ENCODE results near the gene EPB41.
"Not testable (repeated sequence)": the region's sequence is repeated elsewhere in the genome, so short reads cannot be mapped to it uniquely, and the experiment has no call there.

Gene EPB41

DNA sequence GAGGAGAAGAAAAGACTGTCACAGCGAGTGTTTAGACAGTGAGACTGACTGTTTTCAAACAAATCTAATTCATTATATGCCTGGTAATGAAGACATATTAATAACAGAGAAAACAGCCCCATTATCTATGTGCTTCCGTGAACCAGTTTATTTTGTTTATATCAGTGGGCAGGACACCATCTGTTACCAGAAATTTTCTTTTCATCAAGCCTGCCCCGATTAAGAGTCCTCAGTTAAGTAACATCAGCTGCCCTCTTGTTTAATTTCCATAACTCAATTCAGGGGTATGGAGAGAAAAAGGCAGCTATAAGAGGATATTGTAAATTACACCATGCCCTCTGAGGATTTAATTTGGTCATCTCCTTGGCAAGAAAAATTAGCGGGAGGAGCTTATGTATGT lies 115.3 kb downstream of the EPB41 start:
- H3K4me1 ChIP-seq (ENCODE audit: control insufficient read depth, insufficient read depth, low read length): peaks cover 16% of the 10 kb centered on the region
- H3K4me3 ChIP-seq (ENCODE audit: low read depth, low read length): no peak overlapping the region
- peaks cover 12% of the 10 kb centered on the region for H3K36me3 ChIP-seq (ENCODE audit: control insufficient read depth, insufficient read depth, low read length)

GRCh38 chr1:29032841-29033240 lies 118.5 kb downstream of the EPB41 start:
- Histone ChIP-seq H3K27ac (ENCODE audit: low read depth, low read length) (no peak overlapping the region), H3K9me3 (ENCODE audit: control insufficient read depth, insufficient read depth, low read length) (no peaks in the 10 kb centered on the region), H3K4me1 (ENCODE audit: control insufficient read depth, insufficient read depth, low read length) (peaks cover 16% of the 10 kb centered on the region), H3K36me3 (ENCODE audit: control insufficient read depth, insufficient read depth, low read length) (peaks cover 21% of the 10 kb centered on the region), H3K9ac (ENCODE audit: low read depth, low read length) (no peak overlapping the region), H3K4me3 (ENCODE audit: low read depth, low read length) (no peak overlapping the region), H3K27me3 (ENCODE audit: control insufficient read depth, insufficient read depth, low read length) (no peaks in the 10 kb centered on the region)

More for the DNA sequence above, 115.3 kb downstream of the EPB41 start:
- Histone ChIP-seq H3K9ac (ENCODE audit: low read depth, low read length) (no peak overlapping the region), H3K27ac (ENCODE audit: low read depth, low read length) (no peak overlapping the region), H3K27me3 (ENCODE audit: control insufficient read depth, insufficient read depth, low read length) (no peaks in the 10 kb centered on the region), H3K9me3 (ENCODE audit: control insufficient read depth, insufficient read depth, low read length) (no peaks in the 10 kb centered on the region)

- no peaks in the 10 kb centered on the region for H3K27me3 ChIP-seq (ENCODE audit: control insufficient read depth, insufficient read depth, low read length)
- no peak overlapping the region for H3K27ac ChIP-seq (ENCODE audit: low read depth, low read length)
- H3K4me1 ChIP-seq (ENCODE audit: control insufficient read depth, insufficient read depth, low read length): peaks cover 10% of the 10 kb centered on the region
- no peaks in the 10 kb centered on the region for H3K9me3 ChIP-seq (ENCODE audit: control insufficient read depth, insufficient read depth, low read length)
- peaks cover 23% of the 10 kb centered on the region for H3K36me3 ChIP-seq (ENCODE audit: control insufficient read depth, insufficient read depth, low read length)
- no peak overlapping the region for H3K9ac ChIP-seq (ENCODE audit: low read depth, low read length)
- no peak overlapping the region for H3K4me3 ChIP-seq (ENCODE audit: low read depth, low read length)
These were observed 119.6 kb downstream of the EPB41 start for GRCh38 chr1:29033829-29034466.

- no peaks in the 10 kb centered on the region for H3K27me3 ChIP-seq (ENCODE audit: control insufficient read depth, insufficient read depth, low read length)
- peaks cover 13% of the 10 kb centered on the region for H3K36me3 ChIP-seq (ENCODE audit: control insufficient read depth, insufficient read depth, low read length)
- H3K4me1 ChIP-seq (ENCODE audit: control insufficient read depth, insufficient read depth, low read length): no peaks in the 10 kb centered on the region
- no peak overlapping the region for H3K4me3 ChIP-seq (ENCODE audit: low read depth, low read length)
- no peak overlapping the region for H3K9ac ChIP-seq (ENCODE audit: low read depth, low read length)
- H3K27ac ChIP-seq (ENCODE audit: low read depth, low read length): no peak overlapping the region
- no peaks in the 10 kb centered on the region for H3K9me3 ChIP-seq (ENCODE audit: control insufficient read depth, insufficient read depth, low read length)
These were observed 129.1 kb downstream of the EPB41 start for GRCh38 chr1:29043274-29043965.

GRCh38 chr1:29044010-29044409 lies 129.6 kb downstream of the EPB41 start:
- H3K4me3 ChIP-seq (ENCODE audit: low read depth, low read length): no peak overlapping the region
- peaks cover 13% of the 10 kb centered on the region for H3K36me3 ChIP-seq (ENCODE audit: control insufficient read depth, insufficient read depth, low read length)
- no peaks in the 10 kb centered on the region for H3K4me1 ChIP-seq (ENCODE audit: control insufficient read depth, insufficient read depth, low read length)
- H3K27me3 ChIP-seq (ENCODE audit: control insufficient read depth, insufficient read depth, low read length): no peaks in the 10 kb centered on the region
- H3K9ac ChIP-seq (ENCODE audit: low read depth, low read length): no peak overlapping the region
- no peak overlapping the region for H3K27ac ChIP-seq (ENCODE audit: low read depth, low read length)
- H3K9me3 ChIP-seq (ENCODE audit: control insufficient read depth, insufficient read depth, low read length): no peaks in the 10 kb centered on the region

DNA sequence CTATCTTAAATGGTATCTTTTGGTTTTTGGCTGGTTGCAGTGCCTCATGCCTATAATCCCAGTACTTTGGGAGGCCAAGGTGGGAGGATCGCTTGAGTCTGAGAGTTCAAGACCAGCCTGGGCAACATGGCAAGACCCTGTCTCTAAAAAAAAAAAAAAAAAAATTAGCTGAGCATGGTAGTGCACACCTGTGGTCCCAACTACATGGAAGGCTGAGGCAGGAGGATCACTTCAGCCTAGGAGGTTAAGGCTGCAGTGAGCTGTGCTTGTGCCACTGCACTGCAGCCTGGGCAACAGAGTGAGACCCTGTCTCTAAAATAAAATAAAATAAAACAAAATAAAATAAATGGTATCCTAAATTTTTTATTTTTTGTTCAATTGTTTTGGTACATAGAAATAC lies 131.3 kb downstream of the EPB41 start:
- not testable (repeated sequence) for H3K9ac ChIP-seq (ENCODE audit: low read depth, low read length); H3K27ac ChIP-seq (ENCODE audit: low read depth, low read length); H3K4me3 ChIP-seq (ENCODE audit: low read depth, low read length); H3K9me3 ChIP-seq (ENCODE audit: control insufficient read depth, insufficient read depth, low read length); H3K27me3 ChIP-seq (ENCODE audit: control insufficient read depth, insufficient read depth, low read length); H3K4me1 ChIP-seq (ENCODE audit: control insufficient read depth, insufficient read depth, low read length); H3K36me3 ChIP-seq (ENCODE audit: control insufficient read depth, insufficient read depth, low read length)

DNA sequence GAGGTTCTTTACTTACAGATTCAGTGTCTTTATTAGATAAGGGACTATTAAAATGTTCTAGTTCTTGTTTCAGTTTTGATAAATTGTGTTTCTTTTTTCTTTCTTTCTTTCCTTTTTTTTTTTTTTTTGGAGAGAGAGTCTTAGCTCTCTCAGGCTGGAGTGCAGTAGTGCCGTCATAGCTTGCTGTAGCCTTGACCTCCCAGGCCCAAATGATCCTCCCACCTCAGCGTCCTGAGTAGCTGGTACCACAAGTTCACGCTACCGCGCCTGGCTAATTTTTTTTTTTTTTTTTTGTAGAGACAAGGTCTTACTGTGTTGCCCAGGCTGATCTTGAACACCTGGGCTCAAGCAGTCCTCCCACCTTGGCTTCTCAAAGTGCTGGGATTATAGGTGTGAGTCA lies 132.8 kb downstream of the EPB41 start:
- no peaks in the 10 kb centered on the region for H3K4me1 ChIP-seq (ENCODE audit: control insufficient read depth, insufficient read depth, low read length)
- H3K4me3 ChIP-seq (ENCODE audit: low read depth, low read length): no peak overlapping the region
- H3K36me3 ChIP-seq (ENCODE audit: control insufficient read depth, insufficient read depth, low read length): no peaks in the 10 kb centered on the region
- H3K27me3 ChIP-seq (ENCODE audit: control insufficient read depth, insufficient read depth, low read length): no peaks in the 10 kb centered on the region
- H3K9me3 ChIP-seq (ENCODE audit: control insufficient read depth, insufficient read depth, low read length): no peaks in the 10 kb centered on the region
- no peak overlapping the region for H3K27ac ChIP-seq (ENCODE audit: low read depth, low read length)
- H3K9ac ChIP-seq (ENCODE audit: low read depth, low read length): no peak overlapping the region

- Histone ChIP-seq H3K27me3 (ENCODE audit: control insufficient read depth, insufficient read depth, low read length) (no peaks in the 10 kb centered on the region), H3K4me1 (ENCODE audit: control insufficient read depth, insufficient read depth, low read length) (no peaks in the 10 kb centered on the region), H3K27ac (ENCODE audit: low read depth, low read length) (no peak overlapping the region), H3K4me3 (ENCODE audit: low read depth, low read length) (no peak overlapping the region), H3K36me3 (ENCODE audit: control insufficient read depth, insufficient read depth, low read length) (peaks cover 6% of the 10 kb centered on the region), H3K9ac (ENCODE audit: low read depth, low read length) (no peak overlapping the region), H3K9me3 (ENCODE audit: control insufficient read depth, insufficient read depth, low read length) (no peaks in the 10 kb centered on the region)
These were observed 135.8 kb downstream of the EPB41 start for GRCh38 chr1:29050166-29050565.

DNA sequence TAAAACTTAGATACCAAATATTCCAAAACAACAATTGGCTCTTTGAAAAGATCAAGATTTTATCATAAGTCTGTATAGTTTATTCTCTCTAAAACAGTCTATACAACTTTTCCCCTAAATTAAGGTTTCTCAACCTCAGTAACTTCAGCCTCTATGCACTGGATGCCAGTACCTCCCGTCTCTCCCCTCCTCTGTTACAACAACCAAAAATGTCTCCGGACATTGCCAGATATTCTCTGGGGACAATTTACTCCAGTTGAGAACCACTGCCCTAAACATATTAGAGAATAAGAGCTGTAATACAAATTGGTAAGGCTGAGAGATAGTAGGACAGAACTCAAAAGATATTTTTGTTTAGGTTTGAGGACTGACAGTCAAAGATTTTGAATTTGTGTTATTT lies 137.7 kb downstream of the EPB41 start:
- H3K27ac ChIP-seq (ENCODE audit: low read depth, low read length): no peak overlapping the region
- H3K9me3 ChIP-seq (ENCODE audit: control insufficient read depth, insufficient read depth, low read length): no peaks in the 10 kb centered on the region
- H3K9ac ChIP-seq (ENCODE audit: low read depth, low read length): no peak overlapping the region
- no peaks in the 10 kb centered on the region for H3K27me3 ChIP-seq (ENCODE audit: control insufficient read depth, insufficient read depth, low read length)
- H3K4me3 ChIP-seq (ENCODE audit: low read depth, low read length): no peak overlapping the region
- no peaks in the 10 kb centered on the region for H3K4me1 ChIP-seq (ENCODE audit: control insufficient read depth, insufficient read depth, low read length)
- H3K36me3 ChIP-seq (ENCODE audit: control insufficient read depth, insufficient read depth, low read length): peaks cover 10% of the 10 kb centered on the region

DNA sequence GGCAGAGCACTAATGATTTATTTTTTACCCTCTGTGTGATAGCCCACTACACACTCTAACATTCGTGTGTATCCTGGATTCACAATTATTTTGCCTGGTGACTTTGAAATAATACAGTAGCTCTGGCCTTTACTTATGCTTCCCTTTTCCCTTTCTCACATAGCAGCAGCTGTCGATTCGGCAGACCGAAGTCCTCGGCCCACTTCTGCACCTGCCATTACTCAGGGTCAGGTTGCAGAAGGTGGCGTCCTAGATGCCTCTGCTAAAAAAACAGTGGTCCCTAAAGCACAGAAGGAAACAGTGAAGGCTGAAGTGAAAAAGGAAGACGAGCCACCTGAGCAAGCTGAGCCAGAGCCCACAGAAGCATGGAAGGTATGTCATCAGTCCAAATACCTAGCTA lies 138.6 kb downstream of the EPB41 start:
- H3K9ac ChIP-seq (ENCODE audit: low read depth, low read length): no peak overlapping the region
- peaks cover 10% of the 10 kb centered on the region for H3K36me3 ChIP-seq (ENCODE audit: control insufficient read depth, insufficient read depth, low read length)

DNA sequence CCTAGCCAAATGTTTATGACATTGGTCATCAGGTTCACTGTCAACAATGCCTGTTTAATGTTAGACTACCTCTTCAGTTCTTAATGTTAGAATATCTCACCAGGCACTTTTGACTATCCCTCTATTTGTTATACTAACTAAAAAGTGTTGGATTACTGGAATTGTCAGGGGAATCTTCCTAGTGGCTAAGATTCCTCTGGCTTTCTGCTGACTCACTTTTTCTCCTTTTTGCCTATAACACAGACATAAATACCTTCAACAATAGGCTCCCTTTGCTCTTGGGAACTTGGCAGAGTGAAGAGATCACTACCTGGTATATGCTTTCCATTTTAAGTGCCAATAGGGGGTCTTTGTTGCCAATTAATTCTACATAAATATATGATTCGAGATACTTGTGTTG lies 140.8 kb downstream of the EPB41 start:
- Histone ChIP-seq H3K4me1 (ENCODE audit: control insufficient read depth, insufficient read depth, low read length) (no peaks in the 10 kb centered on the region), H3K9me3 (ENCODE audit: control insufficient read depth, insufficient read depth, low read length) (no peaks in the 10 kb centered on the region), H3K27me3 (ENCODE audit: control insufficient read depth, insufficient read depth, low read length) (no peaks in the 10 kb centered on the region), H3K4me3 (ENCODE audit: low read depth, low read length) (no peak overlapping the region), H3K27ac (ENCODE audit: low read depth, low read length) (no peak overlapping the region), H3K9ac (ENCODE audit: low read depth, low read length) (no peak overlapping the region), H3K36me3 (ENCODE audit: control insufficient read depth, insufficient read depth, low read length) (peaks cover 10% of the 10 kb centered on the region)

More for the DNA sequence above, 138.6 kb downstream of the EPB41 start:
- Histone ChIP-seq H3K27ac (ENCODE audit: low read depth, low read length) (no peak overlapping the region), H3K27me3 (ENCODE audit: control insufficient read depth, insufficient read depth, low read length) (no peaks in the 10 kb centered on the region), H3K9me3 (ENCODE audit: control insufficient read depth, insufficient read depth, low read length) (no peaks in the 10 kb centered on the region), H3K4me3 (ENCODE audit: low read depth, low read length) (no peak overlapping the region), H3K4me1 (ENCODE audit: control insufficient read depth, insufficient read depth, low read length) (no peaks in the 10 kb centered on the region)

Data from HUES48 (cell line).